CD1c-positive myeloid dendritic cell (primary cell): ENCODE measurements around the gene LRMDA.

ENCODE experiments used
- DNase-seq: peaks from one replicate; pipeline ENCODE4 v3.0.0-alpha.2; 2016; ENCODE audit errors: extremely low spot score

The LRMDA gene

GRCh38 chr10:75540357-75540966 lies 109.0 kb downstream of the LRMDA start:
- DNase-seq: no peak

- DNase-seq: no peak
These were observed 109.6 kb downstream of the LRMDA start for GRCh38 chr10:75540981-75541380.

- DNase-seq: no peak
These were observed 110.0 kb downstream of the LRMDA start for GRCh38 chr10:75541411-75541810.

DNA sequence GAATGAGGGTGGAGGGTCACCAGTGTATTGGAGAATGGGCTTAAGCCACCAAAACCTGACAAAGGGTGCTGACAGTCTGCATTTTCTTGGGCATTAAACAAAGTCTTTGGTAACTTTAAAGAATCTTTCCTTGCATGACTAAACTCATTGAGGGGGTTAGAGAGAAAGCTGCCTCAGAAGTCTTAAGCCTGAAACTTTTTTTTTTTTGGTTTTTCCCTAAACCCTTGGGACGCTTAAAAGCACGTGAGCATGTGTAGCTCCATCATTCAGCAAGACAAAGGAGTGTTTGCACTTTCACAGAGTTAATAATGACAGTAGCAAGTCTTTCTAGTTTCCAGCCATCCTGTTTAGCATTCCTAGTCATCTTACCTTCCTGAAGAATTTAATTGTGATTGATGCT lies 110.7 kb downstream of the LRMDA start:
- no peak for DNase-seq

DNA sequence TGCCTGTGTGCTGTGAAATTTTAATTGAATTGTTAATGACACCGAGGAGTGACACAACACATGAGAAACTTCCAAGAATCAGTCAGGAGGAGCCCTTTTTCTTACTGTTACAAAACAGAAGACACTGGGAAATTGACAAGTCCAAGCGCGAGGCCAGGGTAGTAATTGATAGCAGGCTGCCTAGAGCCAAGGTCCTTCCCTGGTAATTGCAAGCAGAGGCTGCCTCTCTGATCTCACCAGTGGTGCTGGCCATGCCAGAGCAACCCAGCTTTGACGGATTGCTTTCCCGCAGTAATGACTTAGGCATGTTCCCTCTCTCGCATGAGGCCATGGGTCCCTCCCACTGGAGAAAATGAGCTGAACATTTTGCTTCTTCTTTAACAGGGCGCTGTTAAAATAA lies 111.5 kb downstream of the LRMDA start:
- no peak for DNase-seq

- no peak for DNase-seq
These were observed 113.0 kb downstream of the LRMDA start for GRCh38 chr10:75544386-75544785.

GRCh38 chr10:75544993-75545706 lies 113.7 kb downstream of the LRMDA start:
- DNase-seq: no peak

DNA sequence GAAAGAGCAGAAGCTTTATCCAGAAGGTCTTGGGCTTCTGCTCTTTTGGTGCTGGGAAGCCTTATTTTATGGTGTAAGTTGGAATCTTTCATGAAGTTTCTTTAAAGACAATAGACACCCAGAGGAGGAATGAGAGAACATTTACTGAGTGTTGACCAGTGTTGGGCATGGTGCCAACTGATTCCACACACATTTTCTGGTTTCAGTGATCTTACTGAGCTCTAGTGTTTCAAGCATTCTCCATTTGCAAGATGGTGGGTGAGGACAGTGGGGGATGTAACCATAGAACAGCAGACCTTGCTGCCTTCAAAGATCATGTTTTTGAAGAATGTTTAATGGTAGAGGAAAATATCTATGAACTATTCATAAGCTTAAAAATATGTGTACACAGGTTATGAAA lies 114.6 kb downstream of the LRMDA start:
- DNase-seq: no peak

DNA sequence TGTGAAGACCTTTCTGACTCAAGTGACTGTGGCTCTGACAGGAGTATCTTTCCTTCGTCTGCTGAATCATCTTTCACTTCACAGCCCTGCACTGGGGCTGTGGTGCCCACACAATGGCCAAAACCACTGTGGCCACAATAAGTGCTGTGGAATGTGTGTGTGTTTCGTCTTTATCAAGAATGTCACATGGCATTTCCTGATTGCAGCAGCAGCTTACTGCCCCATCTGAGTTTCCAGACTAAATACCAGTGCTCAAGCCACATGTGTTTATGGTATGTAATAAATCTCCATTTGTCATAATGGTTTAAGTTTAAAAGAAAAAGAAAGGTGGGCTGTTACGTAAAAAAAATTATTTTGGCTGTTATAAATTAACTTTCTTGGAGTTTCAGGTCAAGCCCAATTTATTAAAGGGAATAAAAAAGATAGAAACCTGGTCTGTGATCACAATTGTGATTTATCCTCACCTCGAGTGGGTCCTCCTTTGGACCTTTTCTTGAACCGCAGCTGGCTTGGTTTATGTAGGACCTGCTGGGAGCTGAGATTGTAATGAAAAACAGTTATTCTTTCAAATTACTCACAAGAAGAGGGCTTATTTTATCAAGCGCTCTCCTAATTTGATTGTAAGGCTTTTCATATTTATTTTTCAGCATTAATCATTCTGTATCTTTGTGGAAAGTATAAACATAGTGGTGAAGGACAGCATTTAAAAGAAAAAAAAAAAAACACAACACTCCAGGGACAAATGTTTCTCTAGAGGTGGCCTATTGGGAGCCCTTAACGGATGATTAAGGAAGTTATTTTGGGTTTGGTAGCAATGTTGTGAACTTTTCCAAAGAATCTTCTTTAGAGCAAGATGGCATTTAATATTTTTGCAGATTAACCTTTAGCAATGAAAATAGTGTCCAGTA lies 116.2 kb downstream of the LRMDA start:
- DNase-seq: no peak

- DNase-seq: no peak
These were observed 116.9 kb downstream of the LRMDA start for GRCh38 chr10:75548356-75548755.

GRCh38 chr10:75550191-75550590 lies 118.8 kb downstream of the LRMDA start:
- no peak for DNase-seq

- no peak for DNase-seq
These were observed 120.7 kb downstream of the LRMDA start for GRCh38 chr10:75552171-75552570.

DNA sequence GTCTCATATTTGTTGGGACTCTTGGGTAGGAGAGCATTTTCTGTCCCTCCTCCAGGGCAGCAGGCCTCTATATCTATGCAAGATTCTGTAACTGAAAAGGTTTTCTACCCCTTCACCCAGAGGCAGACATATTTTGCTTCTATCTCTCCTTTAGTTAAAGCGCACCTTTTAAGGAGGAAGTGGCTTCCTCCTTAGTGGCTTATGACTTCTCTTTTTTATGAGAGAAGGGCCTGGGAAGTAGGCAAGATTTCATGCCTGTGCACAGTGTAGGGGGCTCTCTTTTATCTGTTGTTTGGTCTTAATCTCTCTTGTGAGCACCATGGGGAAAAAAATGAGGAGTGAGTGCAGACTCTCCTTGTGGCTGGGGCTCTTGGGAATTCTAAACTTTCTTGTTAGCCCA lies 122.1 kb downstream of the LRMDA start:
- DNase-seq: peak; percentile 10

- DNase-seq: no peak
These were observed 123.9 kb downstream of the LRMDA start for GRCh38 chr10:75555323-75555722.

DNA sequence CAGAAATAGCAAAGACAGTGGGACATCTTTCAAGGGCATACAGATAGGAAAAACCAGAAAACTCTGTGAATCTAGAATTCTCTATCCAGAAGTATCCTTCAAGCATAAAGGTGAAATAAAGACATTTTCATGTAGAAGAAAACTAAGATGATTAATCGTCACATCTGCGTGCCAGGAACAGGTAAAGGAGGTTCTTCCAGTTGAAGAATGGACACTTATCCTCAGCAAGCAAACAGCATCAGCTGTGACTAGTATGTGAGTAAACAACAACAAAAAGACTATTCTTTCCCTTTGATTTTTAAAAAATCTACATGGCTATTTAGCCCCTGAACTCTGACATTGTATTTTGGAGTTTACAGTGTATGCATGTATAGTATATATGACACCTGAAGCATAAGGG lies 124.9 kb downstream of the LRMDA start:
- DNase-seq: no peak

DNA sequence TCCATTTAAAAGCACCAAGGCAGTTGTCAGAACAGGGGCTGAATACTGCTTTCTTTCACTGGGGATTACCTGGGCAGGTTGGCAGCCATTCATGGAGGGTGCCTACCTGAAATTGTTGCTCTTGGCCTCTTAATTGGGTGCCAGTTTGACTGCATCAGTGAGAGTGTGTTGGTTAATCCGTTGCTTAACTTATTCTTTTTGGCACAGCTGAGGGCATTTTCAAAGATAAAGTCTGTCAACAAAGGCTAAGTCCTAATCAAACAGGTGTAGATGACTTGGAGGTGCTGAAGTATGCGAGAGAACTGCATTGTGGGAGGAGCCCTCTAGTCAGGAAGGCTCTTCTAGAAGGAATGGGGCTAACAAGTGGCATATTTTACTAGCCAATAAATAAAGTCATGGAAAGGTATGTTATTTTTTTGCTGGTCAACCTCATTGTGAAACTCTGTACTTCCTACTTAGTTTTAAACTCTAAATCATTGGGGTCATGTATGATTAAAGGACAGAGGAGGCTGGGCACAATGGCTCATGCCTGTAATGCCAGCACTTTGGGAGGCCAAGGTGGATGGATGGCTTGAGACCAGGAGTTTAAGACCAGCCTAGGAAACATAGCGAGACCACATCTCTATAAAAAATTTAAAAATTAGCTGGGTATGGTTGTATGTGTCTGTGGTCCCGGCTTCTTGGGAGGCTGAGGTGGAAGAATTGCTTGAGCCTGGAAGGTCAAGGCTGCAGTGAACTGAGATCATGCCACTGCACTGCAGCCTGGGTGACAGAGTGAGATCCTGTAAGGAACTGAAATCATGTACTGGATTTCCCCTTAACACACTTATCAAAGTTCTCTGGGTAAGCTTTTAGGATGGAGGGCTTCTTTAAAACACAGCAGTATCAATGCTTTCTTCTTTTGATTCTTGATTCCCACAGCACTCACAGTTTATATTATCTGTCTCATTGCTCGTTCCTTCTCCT lies 134.1 kb downstream of the LRMDA start:
- no peak for DNase-seq

DNA sequence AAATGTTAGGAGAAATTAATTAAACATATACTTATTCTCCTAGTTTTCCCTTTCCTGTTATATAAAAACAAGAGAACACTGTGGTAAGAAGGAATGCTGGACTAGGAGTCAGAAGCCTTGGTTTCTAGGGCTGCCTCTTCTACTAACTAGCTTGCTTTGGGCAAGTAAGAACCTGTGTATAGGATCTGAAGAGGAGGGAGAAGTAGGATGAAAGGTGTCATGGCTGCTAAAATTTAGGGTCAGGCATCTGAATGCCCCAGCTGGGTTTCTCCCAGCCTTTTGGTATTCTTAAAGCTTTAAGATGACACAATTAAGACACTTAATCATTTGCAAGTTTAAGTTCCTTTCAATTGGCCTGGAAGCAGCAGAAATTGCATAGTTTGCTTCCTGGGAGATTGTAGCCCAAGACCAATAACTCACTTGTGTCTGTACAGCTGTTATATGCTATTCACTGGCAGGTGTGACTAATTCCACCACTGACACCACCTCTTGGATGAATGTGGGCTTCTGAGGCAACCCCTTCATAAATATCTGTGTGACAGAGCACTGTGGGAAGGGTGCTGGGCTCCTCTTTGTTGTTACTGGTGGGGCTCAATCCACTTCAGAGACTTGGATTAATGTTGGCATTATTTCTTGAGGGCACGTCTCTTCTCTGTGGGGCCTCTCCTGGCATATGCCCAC lies 137.2 kb downstream of the LRMDA start:
- DNase-seq: no peak

GRCh38 chr10:75569506-75569905 lies 138.1 kb downstream of the LRMDA start:
- DNase-seq: no peak

GRCh38 chr10:75572478-75572877 lies 141.1 kb downstream of the LRMDA start:
- no peak for DNase-seq

DNA sequence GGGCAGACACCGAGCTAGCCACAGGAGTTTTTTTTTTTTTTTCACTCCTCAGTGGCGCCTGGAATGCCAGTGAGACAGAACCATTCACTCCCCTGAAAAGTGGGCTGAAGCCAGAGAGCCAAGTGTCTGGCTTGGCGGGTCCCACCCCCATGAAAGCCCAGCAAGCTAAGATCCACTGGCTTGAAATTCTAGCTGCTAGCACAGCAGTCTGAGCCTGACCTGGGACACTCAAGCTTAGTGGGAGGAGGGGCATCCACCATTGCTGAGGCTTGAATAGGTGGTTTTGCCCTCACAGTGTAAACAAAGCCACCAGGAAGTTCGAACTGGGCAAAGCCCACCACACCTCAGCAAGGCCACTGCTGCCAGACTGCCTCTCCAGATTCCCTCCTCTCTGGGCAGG lies 144.5 kb downstream of the LRMDA start:
- DNase-seq: no peak

GRCh38 chr10:75582102-75582501 lies 150.7 kb downstream of the LRMDA start:
- no peak for DNase-seq
